Thoracic aorta (tissue), 2 donors: ENCODE results near the gene ZNF813. TPM values are rescaled to one million over a fixed set of nuclear protein-coding genes. Genes with fewer than 3 reads are reported as not detected.
"Not testable (repeated sequence)": the region's sequence is repeated elsewhere in the genome, so short reads cannot be mapped to it uniquely, and the experiment has no call there.

Experiments
- ATAC-seq: fragments of 150-250 bp; one replicate; pipeline ENCODE4 v1.8.0; 2017; ENCODE audit warnings: low read depth; ENCODE audit not compliant: insufficient number of reproducible peaks, low FRiP score
- DNase-seq: peaks from one replicate; pipeline ENCODE4 v3.0.0-alpha.2; 2020; ENCODE audit warnings: low spot score
- H3K27ac ChIP-seq, 2 donors: fragments of 200-600 bp; sonication (generic); 1 replicate in 1 of 2; 2 replicates in 1 of 2; pipeline ENCODE4 v1.5.1; 2016; ENCODE audit warnings: mild to moderate bottlenecking in 2 of 2, moderate library complexity in 2 of 2
- H3K27me3 ChIP-seq: fragments of 200-600 bp; sonication (generic); replicated peaks from 2 replicates; pipeline ENCODE4 v1.6.0; 2016; ENCODE audit warnings: mild to moderate bottlenecking; ENCODE audit not compliant: insufficient read depth
- H3K36me3 ChIP-seq: fragments of 200-600 bp; sonication (generic); one replicate; pipeline ENCODE4 v1.5.1; 2016
- H3K4me1 ChIP-seq, 2 donors: fragments of 200-600 bp; sonication (generic); 1 replicate in 1 of 2; 2 replicates in 1 of 2; pipeline versions ENCODE4 v1.5.1 to v1.6.0; 2016; ENCODE audit warnings: low read depth in 2 of 2, mild to moderate bottlenecking in 1 of 2; ENCODE audit not compliant: control insufficient read depth in 1 of 2
- H3K4me3 ChIP-seq: fragments of 200-600 bp; sonication (generic); 2 replicates; pipeline ENCODE4 v1.5.1; 2016; ENCODE audit warnings: mild to moderate bottlenecking
- H3K9me3 ChIP-seq: fragments of 200-600 bp; sonication (generic); 2 replicates; pipeline ENCODE4 v1.5.1; 2016
- total RNA-seq, 2 donors: library from RNA; depleted of rRNA; stranded (reverse); fragments of >200 nt; gene quantifications; one replicate each; pipeline versions ENCODE4 v1.1.0 to v1.2.3, GENCODE V29; 2016
- TF ChIP-seq, protein P1 (sequence below): fragments of 200-600 bp; sonication (generic); IDR thresholded peaks from one replicate; pipeline ENCODE4 v1.5.1; 2019; ENCODE audit warnings: antibody characterized with exemption

Gene ZNF813
- total RNA-seq: 1 to 10 TPM in 1 of 2 donors, under 1 TPM in 1; 0.81 to 3.0 TPM

- peak within 1 kb of the TSS in 1 of 2 donors; percentile 55 for H3K27ac ChIP-seq
- H3K27me3 ChIP-seq: no peaks in the 10 kb centered on the region
- DNase-seq: peak; percentile 89
- TF ChIP-seq, protein P1, sequence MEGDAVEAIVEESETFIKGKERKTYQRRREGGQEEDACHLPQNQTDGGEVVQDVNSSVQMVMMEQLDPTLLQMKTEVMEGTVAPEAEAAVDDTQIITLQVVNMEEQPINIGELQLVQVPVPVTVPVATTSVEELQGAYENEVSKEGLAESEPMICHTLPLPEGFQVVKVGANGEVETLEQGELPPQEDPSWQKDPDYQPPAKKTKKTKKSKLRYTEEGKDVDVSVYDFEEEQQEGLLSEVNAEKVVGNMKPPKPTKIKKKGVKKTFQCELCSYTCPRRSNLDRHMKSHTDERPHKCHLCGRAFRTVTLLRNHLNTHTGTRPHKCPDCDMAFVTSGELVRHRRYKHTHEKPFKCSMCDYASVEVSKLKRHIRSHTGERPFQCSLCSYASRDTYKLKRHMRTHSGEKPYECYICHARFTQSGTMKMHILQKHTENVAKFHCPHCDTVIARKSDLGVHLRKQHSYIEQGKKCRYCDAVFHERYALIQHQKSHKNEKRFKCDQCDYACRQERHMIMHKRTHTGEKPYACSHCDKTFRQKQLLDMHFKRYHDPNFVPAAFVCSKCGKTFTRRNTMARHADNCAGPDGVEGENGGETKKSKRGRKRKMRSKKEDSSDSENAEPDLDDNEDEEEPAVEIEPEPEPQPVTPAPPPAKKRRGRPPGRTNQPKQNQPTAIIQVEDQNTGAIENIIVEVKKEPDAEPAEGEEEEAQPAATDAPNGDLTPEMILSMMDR: no peak
- no peaks in the 10 kb centered on the region for H3K36me3 ChIP-seq
- ATAC-seq: peak; percentile 96
- H3K4me1 ChIP-seq: peaks cover 5 to 12% of the 10 kb centered on the region in 2 donors
- H3K4me3 ChIP-seq: peak within 1 kb of the TSS; percentile 94
- no peaks in the 10 kb centered on the region for H3K9me3 ChIP-seq
Measured at GRCh38 chr19:53467485-53468262, at the start of gene ZNF813. TSS of gene ZNF813 (plus strand) at chr19:53467733. CDS start at chr19:53483823, 16,090 bp downstream.

DNA sequence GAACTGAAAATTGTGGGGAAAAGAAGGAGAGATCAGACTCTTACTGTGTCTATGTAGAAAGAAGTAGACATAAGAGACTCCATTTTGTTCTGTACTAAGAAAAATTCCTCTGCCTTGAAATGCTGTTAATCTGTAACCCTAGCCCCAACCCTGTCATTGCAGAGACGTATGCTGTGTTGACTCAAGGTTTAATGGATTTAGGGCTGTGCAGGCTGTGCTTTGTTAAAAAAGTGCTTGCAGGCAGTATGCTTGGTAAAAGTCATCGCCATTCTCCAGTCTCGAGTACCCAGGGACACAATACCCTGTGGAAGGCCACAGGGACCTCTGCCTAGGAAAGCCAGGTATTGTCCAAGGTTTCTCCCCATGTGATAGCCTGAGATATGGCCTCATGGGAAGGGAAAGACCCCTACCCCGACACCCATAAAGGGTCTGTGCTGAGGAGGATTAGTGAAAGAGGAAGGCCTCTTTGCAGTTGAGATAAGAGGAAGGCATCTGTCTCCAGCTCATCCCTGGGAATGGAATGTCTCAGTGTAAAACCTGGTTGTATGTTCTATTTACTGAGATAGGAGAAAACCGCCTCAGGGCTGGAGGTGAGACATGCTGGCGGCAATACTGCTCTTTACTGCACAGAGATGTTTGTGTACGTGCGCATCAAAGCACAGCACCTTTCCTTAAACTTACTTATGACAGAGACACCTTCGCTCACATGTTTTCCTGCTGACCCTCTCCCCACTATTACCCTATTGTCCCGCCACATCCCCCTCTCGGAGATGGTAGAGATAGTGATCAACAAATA, 46.8 kb upstream of the ZNF813 start:
- ATAC-seq, H3K4me3 ChIP-seq, H3K27ac ChIP-seq, DNase-seq, H3K27me3 ChIP-seq, H3K36me3 ChIP-seq, H3K9me3 ChIP-seq, H3K4me1 ChIP-seq: not testable (repeated sequence)

DNA sequence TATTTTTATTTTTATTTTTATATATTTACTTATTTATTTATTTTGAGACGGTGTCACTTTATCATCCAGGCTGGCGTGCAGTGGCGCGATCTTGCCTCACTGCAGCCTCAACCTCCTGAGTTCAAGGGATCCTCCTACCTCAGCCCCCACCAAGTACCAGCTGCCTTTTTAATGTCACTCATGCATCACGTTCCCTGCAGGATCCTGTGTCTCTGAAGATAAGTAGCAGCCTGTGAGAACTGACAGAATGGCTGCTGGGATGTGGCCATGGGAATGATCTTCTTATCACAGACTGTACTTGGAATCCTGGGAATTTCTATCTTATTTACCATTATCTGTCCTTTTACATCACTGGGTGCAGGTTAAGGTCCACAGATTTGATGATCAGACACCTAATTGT, 45.0 kb upstream of the ZNF813 start:
- no peak overlapping the region for H3K27ac ChIP-seq
- DNase-seq (no peak), ATAC-seq (no peak)
- peaks cover 4% of the 10 kb centered on the region for H3K9me3 ChIP-seq
- TF ChIP-seq, protein P1: no peak
- H3K36me3 ChIP-seq: no peaks in the 10 kb centered on the region
- H3K4me3 ChIP-seq: no peak overlapping the region
- no peaks in the 10 kb centered on the region for H3K4me1 ChIP-seq
- H3K27me3 ChIP-seq: no peaks in the 10 kb centered on the region

GRCh38 chr19:53423074-53423473, 44.5 kb upstream of the ZNF813 start:
- not testable (repeated sequence) for H3K36me3 ChIP-seq, H3K4me1 ChIP-seq, H3K4me3 ChIP-seq, ATAC-seq, H3K27me3 ChIP-seq, H3K9me3 ChIP-seq, H3K27ac ChIP-seq, DNase-seq

GRCh38 chr19:53423680-53424079, 43.9 kb upstream of the ZNF813 start:
- not testable (repeated sequence) for H3K27ac ChIP-seq, H3K27me3 ChIP-seq, DNase-seq, H3K36me3 ChIP-seq, H3K4me1 ChIP-seq, H3K9me3 ChIP-seq, H3K4me3 ChIP-seq, ATAC-seq

DNA sequence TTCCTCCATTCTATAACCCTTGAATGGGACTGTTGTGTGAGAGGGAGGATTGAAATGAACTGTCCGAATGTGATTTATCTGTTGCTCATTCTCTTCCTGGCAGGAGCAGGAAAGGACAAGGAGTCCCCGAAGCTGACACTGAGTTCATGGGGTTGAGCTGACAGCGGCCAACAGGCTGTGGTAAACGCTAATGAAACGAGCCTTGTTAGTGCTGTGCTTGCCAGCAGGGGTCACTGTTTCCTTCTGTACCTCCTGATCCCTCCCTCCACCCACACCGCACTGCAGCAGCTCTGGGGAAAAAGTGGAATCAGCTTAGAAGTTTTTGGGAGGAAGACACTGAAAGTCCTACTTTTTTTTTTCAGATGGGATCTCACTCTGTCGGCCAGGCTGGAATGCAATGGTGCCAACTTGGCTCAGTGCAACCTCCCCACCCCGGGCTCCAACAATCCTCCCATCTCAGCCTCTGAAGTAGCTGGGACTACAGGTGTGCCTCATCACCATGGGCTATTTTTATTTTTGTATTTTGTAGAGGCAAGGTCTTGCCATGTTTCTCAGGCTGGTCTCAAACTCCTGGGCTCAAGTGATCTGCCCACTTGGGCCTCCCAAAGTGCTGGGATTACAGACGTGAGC, 42.5 kb upstream of the ZNF813 start:
- no peaks in the 10 kb centered on the region for H3K4me1 ChIP-seq
- DNase-seq (peak; percentile 16), ATAC-seq (peak; percentile 65)
- no peaks in the 10 kb centered on the region for H3K27me3 ChIP-seq
- no peaks in the 10 kb centered on the region for H3K9me3 ChIP-seq
- H3K27ac ChIP-seq: no peak overlapping the region
- H3K36me3 ChIP-seq: no peaks in the 10 kb centered on the region
- TF ChIP-seq, protein P1: peak; percentile 74
- no peak overlapping the region for H3K4me3 ChIP-seq
